Measurements from ENCODE around the gene DNAJC6.

DNAJC6 gene

GRCh38 chr1:65309304-65310077 lies at the start of gene DNAJC6:
TSS of gene DNAJC6 (plus strand) at chr1:65309543. CDS start at chr1:65309746, 203 bp downstream.
- Histone ChIP-seq H2AFZ (ENCODE audit: low read depth, low read length, severe bottlenecking) (no peak within 1 kb of the TSS), H3K27ac (ENCODE audit: low read depth, low read length) (no peak within 1 kb of the TSS)

GRCh38 chr1:65259816-65260215 lies 49.5 kb upstream of the DNAJC6 start:
- Histone ChIP-seq H3K4me2 (ENCODE audit: low read depth, low read length, poor library complexity, severe bottlenecking) (no peak overlapping the region), H3K4me3 (ENCODE audit: insufficient read depth, low read length, poor library complexity, severe bottlenecking) (no peak overlapping the region), H3F3A (ENCODE audit: insufficient read depth) (no peaks in the 10 kb centered on the region), H3K27ac (ENCODE audit: low read depth, low read length) (no peak overlapping the region), H3K9ac (ENCODE audit: low read length) (no peak overlapping the region), H2AFZ (ENCODE audit: low read depth, low read length, severe bottlenecking) (no peak overlapping the region), H4K20me1 (ENCODE audit: low read depth, low read length) (no peaks in the 10 kb centered on the region), H3K27me3 (ENCODE audit: low read length) (no peaks in the 10 kb centered on the region), H3K9me2 (replicated peaks; ENCODE audit: insufficient read depth, low read length) (no peaks in the 10 kb centered on the region), H3K9me3 (ENCODE audit: insufficient read depth, low read length) (no peaks in the 10 kb centered on the region), H3K79me2 (ENCODE audit: insufficient read depth, low read length) (no peaks in the 10 kb centered on the region), H3K36me3 (ENCODE audit: low read length) (no peaks in the 10 kb centered on the region)
- TF ChIP-seq CTCF (IDR thresholded peaks at IDR 0.05; ENCODE audit: insufficient read depth, low read length, poor library complexity, severe bottlenecking), result no peak
- no peak for TF ChIP-seq EZH2phosphoT487 (conservative IDR thresholded peaks at IDR 0.05; ENCODE audit: low read length)

More at GRCh38 chr1:65309304-65310077, at the start of gene DNAJC6:
- Histone ChIP-seq H3K9me3 (ENCODE audit: insufficient read depth, low read length) (no peaks in the 10 kb centered on the region), H3F3A (ENCODE audit: insufficient read depth) (no peaks in the 10 kb centered on the region), H3K79me2 (ENCODE audit: insufficient read depth, low read length) (no peaks in the 10 kb centered on the region), H4K20me1 (ENCODE audit: low read depth, low read length) (no peaks in the 10 kb centered on the region), H3K9me2 (replicated peaks; ENCODE audit: insufficient read depth, low read length) (no peaks in the 10 kb centered on the region), H3K4me3 (ENCODE audit: insufficient read depth, low read length, poor library complexity, severe bottlenecking) (no peak within 1 kb of the TSS), H3K4me2 (ENCODE audit: low read depth, low read length, poor library complexity, severe bottlenecking) (no peak within 1 kb of the TSS), H3K36me3 (ENCODE audit: low read length) (no peaks in the 10 kb centered on the region), H3K9ac (ENCODE audit: low read length) (no peak within 1 kb of the TSS), H3K27me3 (ENCODE audit: low read length) (no peaks in the 10 kb centered on the region)
- TF ChIP-seq CTCF (IDR thresholded peaks at IDR 0.05; ENCODE audit: insufficient read depth, low read length, poor library complexity, severe bottlenecking) (no peak), EZH2phosphoT487 (conservative IDR thresholded peaks at IDR 0.05; ENCODE audit: low read length) (no peak)

- Histone ChIP-seq H3K4me3 (ENCODE audit: insufficient read depth, low read length, poor library complexity, severe bottlenecking) (no peak overlapping the region), H3K9ac (ENCODE audit: low read length) (no peak overlapping the region), H3K79me2 (ENCODE audit: insufficient read depth, low read length) (no peaks in the 10 kb centered on the region), H3K4me2 (ENCODE audit: low read depth, low read length, poor library complexity, severe bottlenecking) (no peak overlapping the region), H3K36me3 (ENCODE audit: low read length) (no peaks in the 10 kb centered on the region), H3K9me2 (replicated peaks; ENCODE audit: insufficient read depth, low read length) (no peaks in the 10 kb centered on the region), H3K9me3 (ENCODE audit: insufficient read depth, low read length) (no peaks in the 10 kb centered on the region), H3F3A (ENCODE audit: insufficient read depth) (no peaks in the 10 kb centered on the region), H3K27me3 (ENCODE audit: low read length) (no peaks in the 10 kb centered on the region), H2AFZ (ENCODE audit: low read depth, low read length, severe bottlenecking) (no peak overlapping the region), H3K27ac (ENCODE audit: low read depth, low read length) (no peak overlapping the region), H4K20me1 (ENCODE audit: low read depth, low read length) (no peaks in the 10 kb centered on the region)
- TF ChIP-seq CTCF (IDR thresholded peaks at IDR 0.05; ENCODE audit: insufficient read depth, low read length, poor library complexity, severe bottlenecking) (no peak), EZH2phosphoT487 (conservative IDR thresholded peaks at IDR 0.05; ENCODE audit: low read length) (no peak)
Measured at GRCh38 chr1:65260851-65261473, 48.4 kb upstream of the DNAJC6 start.
